COLO668 (cell line): ENCODE results near the gene GAB2.
"Not testable (repeated sequence)": the region's sequence is repeated elsewhere in the genome, so short reads cannot be mapped to it uniquely, and the experiment has no call there.

Source experiments
- DNase-seq: peaks from one replicate; lab custom pipeline; 2025; ENCODE audit not compliant: unreplicated experiment; lab: John Stamatoyannopoulos, UW

GAB2 gene

GRCh38 chr11:78224506-78224905 is 193.1 kb downstream of the GAB2 start:
- no peak for DNase-seq

DNA sequence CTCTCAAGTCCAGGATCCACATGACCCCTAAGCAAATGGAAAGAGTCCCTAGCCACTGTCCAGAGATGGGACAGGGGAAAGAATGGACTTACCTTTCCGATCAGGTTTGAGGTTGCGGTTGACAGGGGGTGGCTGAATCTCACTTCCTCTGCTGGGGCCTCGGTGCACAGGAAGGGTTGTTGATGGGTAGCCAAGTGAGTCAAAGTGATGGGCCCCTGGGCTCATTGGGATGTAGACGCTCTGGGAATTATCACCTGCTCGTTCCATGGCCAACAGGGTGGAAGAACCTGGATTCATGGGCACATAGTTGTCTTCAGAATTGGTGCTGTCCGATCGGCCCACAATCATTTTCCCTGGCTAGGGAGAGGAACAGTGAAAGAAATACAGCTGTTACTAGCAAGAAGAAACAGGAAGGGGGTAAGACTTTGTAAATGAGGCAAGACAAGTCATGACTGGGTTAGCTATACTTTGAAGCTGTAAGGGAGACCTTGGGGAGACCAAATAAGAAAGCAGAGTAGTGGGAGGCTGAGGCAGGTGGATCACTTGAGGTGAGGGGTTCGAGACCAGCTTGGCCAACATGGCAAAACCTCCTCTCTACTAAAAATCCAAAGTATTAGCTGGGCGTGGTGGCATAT is 194.2 kb downstream of the GAB2 start:
- DNase-seq = no peak

GRCh38 chr11:78222726-78223125 is 194.9 kb downstream of the GAB2 start:
- DNase-seq = not testable (repeated sequence)

DNA sequence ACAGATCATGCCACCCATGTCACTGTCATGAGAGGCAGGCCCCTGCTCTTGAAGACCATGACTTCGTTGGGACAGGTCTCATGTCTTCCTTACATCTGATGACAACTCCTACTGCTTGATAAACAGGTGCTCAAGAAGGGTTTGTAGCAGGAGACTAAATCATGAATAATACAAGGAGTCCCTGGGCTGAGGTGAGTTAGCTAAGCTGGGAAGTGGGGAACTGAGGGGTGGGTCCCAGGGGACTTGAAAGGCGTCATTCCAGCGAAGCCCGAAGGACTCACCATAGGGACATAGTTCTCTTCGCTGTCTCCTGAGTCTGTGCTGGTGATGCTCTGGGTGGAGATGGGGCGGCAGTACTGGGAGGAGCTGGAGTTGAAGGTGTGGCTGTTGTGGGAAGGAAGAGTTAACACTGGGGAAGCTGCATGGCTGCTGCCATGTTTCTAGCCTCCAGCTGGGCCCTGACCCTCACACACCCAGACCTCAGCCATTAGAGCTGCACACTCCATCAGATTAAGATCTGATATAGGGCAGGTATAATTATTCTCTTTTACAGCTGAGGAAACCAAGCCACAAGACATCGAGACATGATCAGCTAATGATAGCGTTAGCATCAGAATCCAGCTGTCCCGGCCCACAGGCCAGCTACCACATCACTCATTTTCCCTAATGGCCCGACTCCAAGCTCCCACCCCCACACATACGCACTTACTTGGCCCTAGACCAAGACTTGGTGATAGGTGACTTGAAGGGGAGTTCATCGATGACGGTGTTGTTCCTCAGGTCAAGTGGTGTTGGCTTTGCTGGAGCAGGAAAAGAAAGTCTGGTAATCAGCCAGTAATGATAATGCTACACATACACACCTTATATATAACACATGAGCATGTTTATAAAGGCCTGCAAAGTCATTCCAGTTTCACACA is 196.0 kb downstream of the GAB2 start:
- no peak for DNase-seq

DNA sequence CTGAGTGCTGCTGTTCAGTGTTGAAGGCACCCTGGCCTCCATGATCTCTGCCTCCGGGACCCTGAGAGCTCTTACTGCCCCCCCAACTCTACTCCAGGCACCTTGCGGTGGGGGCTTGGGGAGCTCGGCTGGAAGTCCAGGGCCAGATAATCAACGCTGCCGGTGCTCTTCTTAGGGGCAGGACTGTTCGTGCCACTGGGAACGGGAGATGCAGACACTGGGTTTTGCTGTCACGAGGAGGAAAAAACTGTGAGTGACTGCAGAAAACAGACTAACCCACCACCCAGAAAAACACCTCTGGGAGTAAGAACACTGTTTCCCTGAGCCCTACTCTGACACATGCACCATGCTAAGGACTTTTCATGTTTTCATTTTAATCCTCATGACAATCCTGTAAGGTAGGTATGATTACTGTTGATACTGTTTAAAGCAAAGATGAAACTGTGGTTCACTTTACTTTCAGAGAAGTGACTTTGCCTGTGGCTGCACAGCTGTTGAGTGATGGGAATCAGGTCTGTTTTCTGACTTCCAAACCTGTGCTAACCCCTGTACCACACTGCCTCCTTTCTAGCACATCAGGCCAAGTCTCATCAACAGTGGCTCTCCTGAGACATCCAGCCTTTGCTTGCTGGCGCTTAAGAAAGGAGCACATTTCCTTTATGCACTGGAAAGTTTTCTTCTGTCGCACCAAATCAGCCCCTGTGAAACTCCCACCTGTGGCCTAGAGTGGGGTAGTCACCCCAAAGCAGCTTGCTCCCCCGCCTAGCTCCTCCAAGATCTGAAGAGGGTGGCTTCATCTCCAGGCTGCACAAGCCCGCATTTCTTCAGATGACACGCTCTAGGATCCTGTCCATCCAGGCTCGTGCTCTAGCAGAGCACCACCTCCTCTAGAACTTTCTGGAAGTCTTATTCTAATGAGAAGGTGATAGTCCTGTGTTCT is 197.1 kb downstream of the GAB2 start:
- DNase-seq = no peak

DNA sequence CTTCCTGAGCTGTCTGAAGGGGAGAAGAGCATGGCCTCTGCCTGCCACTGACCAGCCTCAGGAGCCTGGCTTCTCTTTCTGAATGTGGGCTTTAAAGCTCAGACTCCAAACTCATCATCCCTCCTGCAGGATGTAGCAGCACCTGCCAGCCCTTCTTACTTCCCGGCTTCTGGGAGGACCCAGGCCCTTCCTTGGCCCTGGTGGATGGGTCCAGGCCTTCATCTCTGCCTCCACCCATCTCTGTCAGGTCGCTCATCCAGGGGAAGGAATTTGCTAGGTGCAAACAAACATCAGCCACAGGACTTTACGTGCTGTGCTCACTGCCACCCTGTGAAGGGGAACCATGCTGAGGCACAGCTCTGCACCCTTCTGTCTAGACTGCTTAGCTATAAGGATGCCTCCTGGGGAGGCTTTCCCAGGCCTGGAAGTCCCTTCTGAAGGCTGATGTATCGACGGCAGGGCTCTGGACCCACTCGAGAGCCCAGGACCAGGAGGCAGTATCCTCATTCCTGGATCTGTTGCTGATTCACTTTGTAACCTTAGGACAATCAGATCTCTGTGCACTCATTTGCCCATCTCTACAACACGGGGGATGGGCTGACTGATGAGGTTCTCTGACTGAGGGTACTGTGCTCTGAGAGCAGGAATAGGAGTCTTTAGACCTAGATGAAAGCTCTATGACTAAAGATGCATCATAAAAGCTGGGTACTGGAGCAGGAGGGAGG is 198.0 kb downstream of the GAB2 start:
- DNase-seq = no peak

DNA sequence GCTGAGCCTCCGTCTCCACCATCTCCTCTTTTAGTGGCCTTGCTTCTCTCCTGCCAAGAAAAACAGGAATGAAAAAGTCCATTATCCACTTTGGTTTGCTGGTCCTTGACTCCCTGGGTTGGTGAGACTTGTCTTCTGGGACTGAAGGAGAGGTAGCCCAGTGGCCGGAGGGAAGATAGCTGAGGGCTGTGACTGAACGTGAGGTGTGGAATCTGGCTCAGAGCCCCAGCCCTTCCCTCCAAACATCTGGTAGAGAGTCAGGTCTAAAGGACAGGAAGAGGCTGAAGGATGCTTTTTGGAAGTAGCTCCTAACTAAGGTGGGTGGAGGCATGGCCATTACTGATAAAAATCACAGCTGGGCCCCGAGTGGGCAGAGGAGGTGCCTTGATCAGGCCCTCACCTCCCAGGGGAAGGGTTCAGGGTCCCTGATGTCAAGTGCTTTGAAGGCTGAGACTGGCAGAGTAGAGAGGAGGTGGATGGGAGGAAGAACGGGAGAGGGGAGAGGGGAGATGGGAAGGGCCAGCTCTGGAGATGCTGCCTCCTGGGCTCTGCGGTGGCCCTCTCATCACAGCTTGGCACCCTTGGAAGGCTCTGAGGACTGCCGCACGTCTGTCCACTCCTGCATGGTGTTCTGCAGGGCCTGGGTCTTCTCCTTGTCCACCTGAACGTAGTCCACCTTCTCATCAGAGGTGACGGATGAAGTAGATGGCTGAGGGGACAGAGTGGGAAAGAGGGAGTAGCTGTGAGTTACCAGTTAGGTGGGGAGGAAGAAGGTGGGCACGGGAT is 198.7 kb downstream of the GAB2 start:
- no peak for DNase-seq

GRCh38 chr11:78217650-78218541 is 199.7 kb downstream of the GAB2 start:
- no peak for DNase-seq

DNA sequence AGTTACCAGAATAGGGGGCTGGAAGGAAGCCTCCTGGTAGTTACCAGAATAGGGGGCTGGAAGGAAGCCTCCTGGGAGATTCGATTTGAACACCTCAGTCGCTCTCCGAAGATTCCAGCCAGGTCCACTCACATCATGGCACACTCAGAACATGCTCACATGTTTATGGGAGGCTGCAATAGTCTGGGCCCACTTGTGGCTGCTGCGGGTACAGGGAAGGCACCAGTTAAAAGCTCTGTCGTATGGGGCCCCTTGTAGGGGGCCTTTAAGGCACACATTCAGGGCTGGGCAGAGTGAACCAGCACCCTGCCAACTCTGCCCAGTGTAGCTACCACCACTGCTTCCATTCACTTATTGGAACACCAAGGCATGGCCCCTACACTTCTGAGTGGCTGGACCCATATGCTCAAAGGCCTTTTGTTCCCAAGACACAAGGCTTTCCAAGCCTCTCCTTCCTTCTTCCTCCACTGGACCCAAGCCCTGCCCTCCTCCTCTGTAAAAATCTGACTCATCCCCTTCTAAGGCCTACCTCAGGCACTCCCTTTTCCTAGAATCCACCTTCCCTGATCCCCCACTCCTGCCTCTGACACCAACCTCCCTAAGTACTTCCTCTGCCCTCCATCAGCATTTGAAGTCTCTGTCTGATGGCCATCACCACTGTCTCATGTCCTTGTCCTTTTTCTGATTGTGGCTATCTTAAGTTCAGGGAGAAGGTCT is 200.9 kb downstream of the GAB2 start:
- no peak for DNase-seq

DNA sequence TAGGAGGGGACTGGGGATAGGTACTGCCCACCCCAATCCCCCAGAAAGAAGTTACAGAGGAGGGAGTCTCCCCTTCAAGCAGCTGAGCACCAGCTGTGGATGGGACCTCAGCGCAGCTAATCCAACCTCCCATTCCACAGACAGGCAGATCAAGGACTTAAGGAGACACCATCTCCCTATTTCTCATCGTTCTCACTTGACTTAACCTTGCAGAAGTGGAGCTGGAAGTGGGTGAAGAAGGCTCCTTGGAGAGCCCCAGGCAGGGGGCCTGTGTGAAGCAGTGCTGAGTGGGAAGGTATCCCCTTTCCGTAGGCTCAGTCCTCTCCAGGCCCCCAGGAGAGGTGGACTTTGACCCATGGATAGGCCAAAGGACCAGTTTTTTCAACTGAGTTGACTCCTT is 201.6 kb downstream of the GAB2 start:
- DNase-seq = no peak

DNA sequence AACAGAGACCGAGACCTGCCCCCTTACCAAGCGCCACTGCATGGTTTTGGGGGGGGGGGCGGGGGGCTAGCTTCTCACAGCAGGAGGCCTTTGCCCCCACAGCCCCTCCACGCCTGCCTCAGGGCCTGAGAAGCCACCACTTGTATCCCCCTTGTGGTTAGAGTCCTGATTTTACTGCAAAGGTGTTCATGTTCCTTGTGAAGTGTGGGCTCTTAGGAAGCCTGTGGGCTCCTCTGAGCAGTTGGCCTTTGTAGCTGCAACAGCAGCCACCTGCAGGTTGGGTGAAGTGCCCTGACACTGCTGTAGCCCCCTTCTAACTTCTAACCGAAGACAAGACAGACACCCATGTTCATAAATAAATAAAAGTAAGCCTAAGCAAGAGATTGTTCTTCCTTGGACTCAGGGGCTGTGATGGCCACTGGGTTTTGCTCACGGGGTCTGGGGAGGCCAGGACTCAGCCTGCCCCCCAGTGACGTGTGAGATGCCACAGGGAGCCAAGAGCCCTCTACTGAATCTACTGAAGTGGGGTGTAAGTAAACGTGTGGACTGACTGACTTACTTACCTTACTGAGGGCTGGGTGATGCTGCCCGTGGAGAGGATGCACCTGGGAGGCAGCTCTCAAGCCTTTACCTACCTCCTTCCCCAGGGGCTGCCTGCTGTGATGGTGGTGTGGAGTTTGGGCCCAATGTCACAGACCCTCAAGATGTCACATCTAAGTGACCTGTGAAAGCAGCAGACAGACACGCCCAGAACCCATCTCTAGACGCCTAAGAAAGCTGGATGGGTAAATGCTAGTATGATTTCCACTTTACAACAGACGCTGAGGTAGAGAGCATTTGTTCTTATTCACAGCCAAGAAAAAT is 203.1 kb downstream of the GAB2 start:
- no peak for DNase-seq

DNA sequence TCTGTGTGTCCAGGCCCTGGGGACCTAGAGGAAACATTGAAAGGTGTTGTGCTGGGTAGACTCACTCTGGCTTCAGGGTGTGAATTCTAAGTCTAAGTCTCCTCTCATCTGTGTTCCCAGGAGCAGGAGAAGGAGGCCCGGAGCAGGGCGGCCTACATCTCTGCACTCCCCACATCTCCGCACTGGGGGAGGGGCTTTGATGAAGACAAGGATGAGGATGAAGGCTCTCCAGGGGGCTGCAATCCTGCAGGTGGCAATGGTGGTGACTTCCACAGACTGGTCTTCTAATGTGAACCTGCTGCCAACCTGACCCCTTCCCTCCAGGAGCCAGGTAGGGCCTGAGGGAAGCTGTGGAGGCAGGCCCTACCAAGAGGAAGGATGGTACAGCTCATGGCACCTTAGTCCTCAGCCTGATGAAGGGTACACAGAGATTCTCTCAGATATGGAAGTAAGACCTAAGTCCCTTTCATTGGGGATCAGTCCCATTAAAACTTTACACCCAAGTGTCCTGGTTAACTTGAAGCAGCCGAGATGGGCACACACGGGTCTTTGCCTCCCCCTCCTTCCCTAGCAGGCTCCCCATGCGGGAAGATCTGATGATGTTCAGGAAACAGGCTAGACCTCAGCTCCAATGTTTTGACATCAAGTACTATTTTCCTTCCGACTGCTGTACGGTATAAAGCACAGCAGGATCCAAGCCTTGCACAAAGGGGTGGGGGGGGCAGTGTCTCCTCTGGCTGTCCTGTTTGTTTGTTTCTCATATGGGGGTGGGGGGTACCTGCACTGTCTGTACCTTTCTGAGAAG is 203.9 kb downstream of the GAB2 start:
- no peak for DNase-seq

GRCh38 chr11:78212586-78213371 is 204.8 kb downstream of the GAB2 start:
- DNase-seq = no peak

DNA sequence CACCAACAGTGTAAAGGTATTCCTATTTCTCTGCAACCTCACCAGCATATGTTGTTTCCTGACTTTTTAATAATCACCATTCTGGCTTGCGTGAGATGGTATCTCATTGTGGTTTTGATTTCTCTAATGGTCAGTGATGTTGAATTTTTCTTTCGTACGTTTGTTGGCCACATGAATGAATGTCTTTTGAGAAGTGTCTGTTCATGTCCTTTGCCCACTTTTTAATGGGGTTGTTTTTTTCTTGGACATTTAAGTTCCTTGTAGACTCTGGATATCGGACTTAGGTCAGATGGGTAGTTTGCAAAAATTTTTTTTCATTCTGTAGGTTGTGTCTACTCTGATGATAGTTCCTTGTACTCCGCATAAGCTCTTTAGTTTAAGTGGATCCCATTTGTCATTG is 206.1 kb downstream of the GAB2 start:
- DNase-seq = no peak

GRCh38 chr11:78210000-78210608 is 207.5 kb downstream of the GAB2 start:
- no peak for DNase-seq
